Brain microvascular endothelial cell (primary cell): ENCODE results near the gene OR4X2.

Source experiments
- DNase-seq: peaks from one replicate; pipeline ENCODE4 v3.0.0-alpha.2; 2020
- H3K27ac ChIP-seq: fragments of 250-450 bp; sonication (Bioruptor Pico); 2 replicates; pipeline ENCODE4 v1.5.1; 2020; ENCODE audit warnings: mild to moderate bottlenecking, moderate library complexity
- H3K27me3 ChIP-seq: fragments of 250-450 bp; sonication (Bioruptor Pico); replicated peaks from 2 replicates; pipeline ENCODE4 v1.5.1; 2020; ENCODE audit warnings: mild to moderate bottlenecking
- H3K36me3 ChIP-seq: fragments of 250-450 bp; sonication (Bioruptor Pico); replicated peaks from 2 replicates; pipeline ENCODE4 v1.5.1; 2020; ENCODE audit warnings: mild to moderate bottlenecking
- H3K4me3 ChIP-seq: 2 replicates; pipeline ENCODE4 v1.5.1; 2011; ENCODE audit warnings: low read depth, mild to moderate bottlenecking, control low read depth, low read length, moderate library complexity
- in situ Hi-C: cut with HindIII; loops from 2 replicates; pipeline ENCODE4 v1.10.0; 2017; ENCODE audit warnings: low sequenced_read_pairs, low pct_ligation_motif_present
- TF ChIP-seq, protein P1 (sequence below): IDR thresholded peaks from 2 replicates; pipeline ENCODE4 v1.5.1; 2011; ENCODE audit warnings: low read depth, mild to moderate bottlenecking, moderate library complexity, low read length, control low read depth, inconsistent platforms; ENCODE audit errors: missing control alignments

OR4X2 gene

GRCh38 chr11:48272606-48273005, 27.7 kb downstream of the OR4X2 start:
- Histone ChIP-seq H3K27ac (no peak overlapping the region), H3K27me3 (no peaks in the 10 kb centered on the region), H3K36me3 (no peaks in the 10 kb centered on the region), H3K4me3 (no peak overlapping the region)
- no peak for DNase-seq
- in situ Hi-C loops, result no loop called here
- TF ChIP-seq, protein P1, sequence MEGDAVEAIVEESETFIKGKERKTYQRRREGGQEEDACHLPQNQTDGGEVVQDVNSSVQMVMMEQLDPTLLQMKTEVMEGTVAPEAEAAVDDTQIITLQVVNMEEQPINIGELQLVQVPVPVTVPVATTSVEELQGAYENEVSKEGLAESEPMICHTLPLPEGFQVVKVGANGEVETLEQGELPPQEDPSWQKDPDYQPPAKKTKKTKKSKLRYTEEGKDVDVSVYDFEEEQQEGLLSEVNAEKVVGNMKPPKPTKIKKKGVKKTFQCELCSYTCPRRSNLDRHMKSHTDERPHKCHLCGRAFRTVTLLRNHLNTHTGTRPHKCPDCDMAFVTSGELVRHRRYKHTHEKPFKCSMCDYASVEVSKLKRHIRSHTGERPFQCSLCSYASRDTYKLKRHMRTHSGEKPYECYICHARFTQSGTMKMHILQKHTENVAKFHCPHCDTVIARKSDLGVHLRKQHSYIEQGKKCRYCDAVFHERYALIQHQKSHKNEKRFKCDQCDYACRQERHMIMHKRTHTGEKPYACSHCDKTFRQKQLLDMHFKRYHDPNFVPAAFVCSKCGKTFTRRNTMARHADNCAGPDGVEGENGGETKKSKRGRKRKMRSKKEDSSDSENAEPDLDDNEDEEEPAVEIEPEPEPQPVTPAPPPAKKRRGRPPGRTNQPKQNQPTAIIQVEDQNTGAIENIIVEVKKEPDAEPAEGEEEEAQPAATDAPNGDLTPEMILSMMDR, result no peak
